Ascending aorta (tissue), 2 donors: ENCODE data around the gene MKNK1. TPM values are rescaled to one million over a fixed set of nuclear protein-coding genes. Genes with fewer than 3 reads are reported as not detected.

ENCODE experiments used
- DNase-seq, 2 donors: peaks; one replicate each; pipeline ENCODE4 v3.0.0-alpha.2; 2019; ENCODE audit warnings: low spot score in 2 of 2
- H3K27ac ChIP-seq, 2 donors: fragments of 200-600 bp; sonication (generic); one replicate each; pipeline ENCODE4 v1.5.1; 2016 to 2017; ENCODE audit warnings: mild to moderate bottlenecking in 1 of 2
- H3K27me3 ChIP-seq: fragments of 200-600 bp; sonication (generic); one replicate; pipeline ENCODE4 v1.5.1; 2017
- H3K36me3 ChIP-seq, 2 donors: fragments of 200-600 bp; sonication (generic); one replicate each; pipeline ENCODE4 v1.5.1; 2016
- H3K4me1 ChIP-seq, 2 donors: fragments of 200-600 bp; sonication (generic); one replicate each; pipeline ENCODE4 v1.5.1; 2016 to 2017; ENCODE audit warnings: mild to moderate bottlenecking in 1 of 2
- H3K4me3 ChIP-seq, 2 donors: fragments of 200-600 bp; sonication (generic); one replicate each; pipeline ENCODE4 v1.5.1; 2016 to 2017; ENCODE audit warnings: mild to moderate bottlenecking in 1 of 2
- H3K9me3 ChIP-seq, 2 donors: fragments of 200-600 bp; sonication (generic); one replicate each; pipeline ENCODE4 v1.5.1; 2016
- intact Hi-C: fragments of 100-400 bp; cut with DNase I; formaldehyde crosslinking; loops from one replicate; pipeline ENCODE4 v1.15.1; 2023
- total RNA-seq: library from RNA; depleted of rRNA; stranded (reverse); fragments of >200 nt; gene quantifications from one replicate; pipeline ENCODE4 v1.1.0, GENCODE V29; 2016
- TF ChIP-seq, protein P1 (sequence below), 3 experiments: fragments of 200-600 bp in 2 of 3; fragments of 450-650 bp in 1 of 3; sonication (generic) in 2 of 3; IDR thresholded peaks; one replicate each; pipeline ENCODE4 v1.5.1; 2016 to 2019; ENCODE audit warnings: antibody characterized with exemption in 3 of 3, mild to moderate bottlenecking in 1 of 3, moderate library complexity in 1 of 3

Gene MKNK1
- total RNA-seq, 1 donor from 2014 or later, result 47.8 TPM

DNA sequence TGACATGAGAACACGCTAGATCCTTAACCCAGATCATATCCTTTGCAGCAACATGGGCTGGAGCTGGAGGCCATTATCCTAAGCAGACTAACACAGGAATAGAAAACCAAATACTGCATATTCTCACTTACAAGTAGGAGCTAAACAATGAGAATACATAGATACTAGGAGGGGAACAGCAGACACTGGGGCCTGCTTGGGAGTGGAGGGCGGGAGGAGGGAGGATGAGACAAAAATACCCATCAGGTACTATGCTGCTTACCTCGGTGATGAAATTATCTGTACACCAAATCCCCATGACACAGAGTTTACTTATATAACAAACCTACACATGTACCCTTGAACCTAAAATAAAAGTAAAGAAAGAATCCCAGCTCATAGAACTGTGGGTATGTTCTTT, 13.8 kb upstream of the MKNK1 start:
- H3K27ac ChIP-seq, result peak overlapping the region in 1 of 2 donors; percentile 89
- no peak for DNase-seq
- TF ChIP-seq, protein P1, sequence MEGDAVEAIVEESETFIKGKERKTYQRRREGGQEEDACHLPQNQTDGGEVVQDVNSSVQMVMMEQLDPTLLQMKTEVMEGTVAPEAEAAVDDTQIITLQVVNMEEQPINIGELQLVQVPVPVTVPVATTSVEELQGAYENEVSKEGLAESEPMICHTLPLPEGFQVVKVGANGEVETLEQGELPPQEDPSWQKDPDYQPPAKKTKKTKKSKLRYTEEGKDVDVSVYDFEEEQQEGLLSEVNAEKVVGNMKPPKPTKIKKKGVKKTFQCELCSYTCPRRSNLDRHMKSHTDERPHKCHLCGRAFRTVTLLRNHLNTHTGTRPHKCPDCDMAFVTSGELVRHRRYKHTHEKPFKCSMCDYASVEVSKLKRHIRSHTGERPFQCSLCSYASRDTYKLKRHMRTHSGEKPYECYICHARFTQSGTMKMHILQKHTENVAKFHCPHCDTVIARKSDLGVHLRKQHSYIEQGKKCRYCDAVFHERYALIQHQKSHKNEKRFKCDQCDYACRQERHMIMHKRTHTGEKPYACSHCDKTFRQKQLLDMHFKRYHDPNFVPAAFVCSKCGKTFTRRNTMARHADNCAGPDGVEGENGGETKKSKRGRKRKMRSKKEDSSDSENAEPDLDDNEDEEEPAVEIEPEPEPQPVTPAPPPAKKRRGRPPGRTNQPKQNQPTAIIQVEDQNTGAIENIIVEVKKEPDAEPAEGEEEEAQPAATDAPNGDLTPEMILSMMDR (IDR thresholded peaks at IDR 0.05), result no peak
- H3K4me3 ChIP-seq, result no peak overlapping the region
- peaks cover 22 to 32% of the 10 kb centered on the region in 2 donors for H3K4me1 ChIP-seq
- no peaks in the 10 kb centered on the region for H3K9me3 ChIP-seq
- no peaks in the 10 kb centered on the region for H3K27me3 ChIP-seq
- no peaks in the 10 kb centered on the region for H3K36me3 ChIP-seq
- intact Hi-C loops, result loop anchor here (1.0 to 10.0 kb wide), 4 partner anchors 19 to 717 kb away; partner anchors contain the start of genes CMPK1, EFCAB14, LRRC41 and UQCRH

DNA sequence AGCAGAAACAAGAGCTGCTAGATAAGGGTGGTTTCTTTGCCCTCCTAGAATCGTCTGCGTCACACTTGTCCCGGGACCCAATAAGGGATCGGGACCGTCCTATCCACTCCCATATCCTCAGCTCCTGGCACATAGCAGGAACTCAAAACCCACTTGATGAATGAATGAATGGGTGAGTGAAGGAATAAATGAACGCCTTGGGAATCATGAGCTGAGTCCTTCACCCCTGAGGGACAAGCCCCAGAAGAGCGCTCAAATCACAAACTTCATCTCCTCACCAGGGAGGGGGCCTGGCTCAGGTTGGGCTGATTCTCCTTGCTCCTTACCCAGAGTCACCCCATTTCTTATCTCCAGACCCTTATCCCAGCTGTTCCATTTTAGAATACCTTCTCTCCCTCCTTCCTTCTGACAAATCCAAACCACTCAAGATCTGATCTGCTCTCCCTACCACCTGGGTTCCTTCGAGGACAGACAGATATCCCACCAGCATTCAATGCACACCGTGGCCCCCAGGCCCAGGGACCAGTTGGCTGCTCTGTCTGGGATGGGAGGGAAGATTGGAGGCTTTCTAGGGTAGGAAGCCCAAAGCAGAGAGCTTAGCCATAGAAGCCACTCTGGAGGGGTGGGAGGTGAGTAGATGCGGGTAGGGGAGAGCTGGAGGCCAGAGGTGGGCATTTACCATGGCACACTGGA, 13.2 kb upstream of the MKNK1 start:
- DNase-seq, result no peak
- intact Hi-C loops, result loop anchor here (2.0 to 10.0 kb wide), 3 partner anchors 102 to 718 kb away; partner anchors contain the start of genes CMPK1, EFCAB14, LRRC41 and UQCRH
- TF ChIP-seq, protein P1 (IDR thresholded peaks at IDR 0.05), result no peak
- H3K27ac ChIP-seq, result peak overlapping the region; percentile 89 to 90
- peaks cover 25 to 37% of the 10 kb centered on the region in 2 donors for H3K4me1 ChIP-seq
- no peaks in the 10 kb centered on the region for H3K9me3 ChIP-seq
- peak overlapping the region; percentile 75 to 94 for H3K4me3 ChIP-seq
- H3K27me3 ChIP-seq, result no peaks in the 10 kb centered on the region
- H3K36me3 ChIP-seq, result no peaks in the 10 kb centered on the region

DNA sequence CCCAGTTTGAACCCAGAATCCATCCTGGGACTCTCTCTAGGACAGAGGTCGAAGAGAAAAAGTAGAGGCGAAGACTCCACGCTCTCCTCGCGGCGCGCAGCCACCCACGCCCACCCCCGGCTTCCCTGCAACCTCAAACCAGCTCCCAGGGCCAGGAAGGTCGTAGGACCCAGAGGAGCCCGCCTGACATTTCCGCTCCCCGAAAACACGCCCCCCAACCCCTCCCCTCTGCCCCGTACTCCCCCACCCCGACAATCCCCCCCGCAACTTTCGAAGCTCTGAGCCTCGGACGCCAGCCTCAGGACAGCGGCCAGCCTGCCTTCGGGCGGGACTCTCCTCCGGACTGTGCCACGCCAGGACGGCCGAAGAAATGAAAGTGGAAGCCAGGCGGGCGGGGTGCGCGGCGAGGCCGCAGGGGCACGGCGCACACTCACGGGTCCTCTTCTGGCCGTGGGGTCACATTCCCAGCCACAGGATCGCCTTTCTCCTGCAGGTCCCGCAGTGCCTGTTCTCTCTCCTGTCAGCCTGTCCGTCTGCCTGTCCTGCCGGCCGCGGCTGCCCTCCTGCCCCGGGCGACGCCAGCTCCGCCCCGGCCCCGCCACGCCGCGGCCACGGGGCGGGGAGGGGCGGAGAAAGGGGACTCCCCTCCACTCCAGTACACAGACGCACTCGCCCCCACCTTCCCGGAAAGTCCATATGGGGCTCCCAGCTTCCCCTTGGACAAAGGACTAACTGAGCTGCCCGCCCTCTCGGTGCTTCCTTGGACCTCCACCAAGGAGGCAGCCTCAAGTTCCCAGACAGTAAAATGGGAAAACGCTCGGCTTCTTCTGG, 12.4 kb upstream of the MKNK1 start, which contains the start of gene MOB3C:
TSS of gene MOB3C (minus strand) at position 535 of the 831 bp plus-strand sequence. CDS start 3,490 bp downstream, outside the sequence.
- peaks cover 32 to 44% of the 10 kb centered on the region in 2 donors for H3K4me1 ChIP-seq

DNA sequence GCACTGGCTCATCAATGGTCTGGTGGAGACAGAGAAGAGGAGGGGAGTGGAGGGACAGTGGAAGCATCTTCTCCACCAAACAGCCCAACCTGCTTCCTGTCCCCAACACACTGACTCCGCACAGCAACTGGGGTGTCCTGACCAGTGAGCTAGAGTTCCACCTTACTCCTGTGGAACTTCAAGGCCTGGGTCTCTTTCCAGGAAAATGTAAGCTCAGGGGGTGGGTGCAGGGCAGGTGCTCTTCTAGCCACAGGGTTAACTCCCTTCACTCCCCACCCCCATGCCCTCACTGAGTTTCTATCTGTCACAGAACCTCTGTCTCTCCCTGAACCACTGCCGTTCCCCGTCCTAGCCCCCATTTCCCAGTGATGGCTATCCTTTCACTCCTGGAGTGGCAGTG, 11.7 kb upstream of the MKNK1 start:
- intact Hi-C loops, result loop anchor here (1.0 to 10.0 kb wide), 5 partner anchors 11 to 719 kb away; partner anchors contain the start of genes ATPAF1, CMPK1, EFCAB14 and LRRC41
- DNase-seq, result no peak
- peaks cover 32 to 50% of the 10 kb centered on the region in 2 donors for H3K4me1 ChIP-seq
- H3K36me3 ChIP-seq, result no peaks in the 10 kb centered on the region
- H3K4me3 ChIP-seq, result peak overlapping the region; percentile 75 to 94
- H3K9me3 ChIP-seq, result no peaks in the 10 kb centered on the region
- no peaks in the 10 kb centered on the region for H3K27me3 ChIP-seq
- H3K27ac ChIP-seq, result peak overlapping the region; percentile 89 to 90
- TF ChIP-seq, protein P1 (IDR thresholded peaks at IDR 0.05), result no peak

More for the DNA sequence above, 12.4 kb upstream of the MKNK1 start, which contains the start of gene MOB3C:
- peak within 1 kb of the TSS; percentile 75 to 94 for H3K4me3 ChIP-seq
- H3K36me3 ChIP-seq, result no peaks in the 10 kb centered on the region
- H3K27me3 ChIP-seq, result no peaks in the 10 kb centered on the region
- H3K9me3 ChIP-seq, result no peaks in the 10 kb centered on the region
- intact Hi-C loops, result loop anchor here (1.0 to 10.0 kb wide), 5 partner anchors 12 to 718 kb away; partner anchors contain the start of genes ATPAF1, CMPK1, EFCAB14 and LRRC41
- H3K27ac ChIP-seq, result peak within 1 kb of the TSS; percentile 89 to 90
- TF ChIP-seq, protein P1 (IDR thresholded peaks at IDR 0.05), result no peak
- peak; percentile 80 to 96 for DNase-seq

DNA sequence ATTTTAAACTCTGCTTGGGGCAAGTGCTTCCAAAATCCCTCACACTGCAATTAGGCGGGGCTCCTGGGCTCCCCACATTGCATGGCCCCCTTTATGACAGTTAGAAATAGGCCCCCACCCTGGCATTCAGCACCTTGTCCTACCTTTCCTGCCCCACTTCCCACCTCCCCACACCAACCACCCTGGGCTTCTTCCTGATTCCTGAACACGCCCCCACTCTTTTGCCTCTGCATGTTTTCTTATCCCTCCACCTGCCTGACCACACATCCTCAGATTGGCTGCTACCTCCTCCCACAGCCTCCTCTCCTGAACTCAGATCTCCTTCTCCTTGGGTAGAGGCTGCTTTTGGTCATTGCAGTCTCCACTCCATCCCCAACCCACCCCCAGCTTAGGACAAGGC, 11.0 kb upstream of the MKNK1 start:
- Histone ChIP-seq H3K4me3 (peak overlapping the region; percentile 75 to 94), H3K27ac (peak overlapping the region; percentile 89 to 90), H3K4me1 (peaks cover 32 to 50% of the 10 kb centered on the region in 2 donors), H3K27me3 (no peaks in the 10 kb centered on the region), H3K9me3 (no peaks in the 10 kb centered on the region), H3K36me3 (peaks cover 0 to 5% of the 10 kb centered on the region in 2 donors)
- TF ChIP-seq, protein P1 (IDR thresholded peaks at IDR 0.05), result no peak
- no peak for DNase-seq
- intact Hi-C loops, result loop anchor here (10.0 kb wide), 2 partner anchors 310 to 720 kb away; partner anchors contain the start of genes CMPK1, LRRC41 and UQCRH
